Endothelial cell of umbilical vein (primary cell): Measurements from ENCODE around the gene KCNQ5. TPM values are rescaled to one million over a fixed set of nuclear protein-coding genes. Genes with fewer than 3 reads are reported as not detected.

ENCODE experiments used
- BruUV-seq: library from RNA; stranded (reverse); fragments of 400-500 nt; replicated peaks from 2 replicates; lab custom pipeline; 2021; lab: Mats Ljungman, UMichigan
- CTCF ChIA-PET: fragments of 300-600, 350-600 bp; sonication (Branson Sonifier 250); formaldehyde crosslinking; loops from one replicate; lab custom pipeline; 2021; ENCODE audit warnings: antibody characterized with exemption, inconsistent platforms; lab: Charles Lee
- POLR2A ChIA-PET: fragments of 300-600, 350-600 bp; sonication (Branson Sonifier 250); formaldehyde crosslinking; loops from one replicate; lab custom pipeline; 2021; ENCODE audit warnings: antibody characterized with exemption, inconsistent platforms; lab: Charles Lee
- DNase-seq: peaks from one replicate; pipeline ENCODE4 v3.0.0-alpha.2; 2011; ENCODE audit warnings: low read depth, low spot score
- FAIRE-seq: peaks from 2 replicates; lab custom pipeline; 2011; peaks lifted over from hg19 to GRCh38; lab: Jason Lieb, UNC
- H2AFZ ChIP-seq: 2 replicates; pipeline ENCODE4 v1.6.0; 2012; ENCODE audit warnings: low read depth, low read length, control low read depth, inconsistent platforms
- H3K27ac ChIP-seq: 2 replicates; pipeline ENCODE4 v1.5.1; 2011; ENCODE audit warnings: low read depth, mild to moderate bottlenecking, control low read depth, low read length, moderate library complexity; ENCODE audit not compliant: insufficient read depth
- H3K27me3 ChIP-seq, 2 experiments: 2 replicates each; pipeline versions ENCODE4 v1.6.0 to v1.6.1; 2011; ENCODE audit warnings: low read length in 2 of 2, mixed read lengths in 1 of 2; ENCODE audit not compliant: control insufficient read depth in 2 of 2, insufficient read depth in 2 of 2
- H3K36me3 ChIP-seq, 2 experiments: 2 replicates in 1 of 2; 3 replicates in 1 of 2; pipeline ENCODE4 v1.5.1; 2011; ENCODE audit warnings: low read length in 2 of 2, mild to moderate bottlenecking in 1 of 2, moderate library complexity in 1 of 2; ENCODE audit not compliant: control insufficient read depth in 2 of 2, insufficient read depth in 2 of 2; ENCODE audit errors: extremely low read depth in 1 of 2
- H3K4me1 ChIP-seq: 3 replicates; pipeline ENCODE4 v1.5.1; 2011; ENCODE audit warnings: mild to moderate bottlenecking, low read length; ENCODE audit not compliant: control insufficient read depth, insufficient read depth; ENCODE audit errors: extremely low read depth
- H3K4me2 ChIP-seq: 2 replicates; pipeline ENCODE4 v1.6.1; 2011; ENCODE audit warnings: low read length, control low read depth, mixed read lengths; ENCODE audit not compliant: insufficient read depth
- H3K4me3 ChIP-seq, 3 experiments: fragments of 200-600 bp in 1 of 3; sonication (generic), shearing (Covaris generic) in 1 of 3; replicated peaks in 1 of 3; 2 replicates each; pipeline ENCODE4 v1.5.1; 2011 to 2016; ENCODE audit warnings: control low read depth in 3 of 3, low read length in 3 of 3, mild to moderate bottlenecking in 2 of 3, inconsistent platforms in 1 of 3, low read depth in 1 of 3, moderate library complexity in 1 of 3; ENCODE audit not compliant: insufficient read depth in 1 of 3
- H3K79me2 ChIP-seq: 2 replicates; pipeline ENCODE4 v1.6.0; 2012; ENCODE audit warnings: low read length, inconsistent platforms; ENCODE audit not compliant: control insufficient read depth, insufficient read depth
- H3K9ac ChIP-seq: replicated peaks from 2 replicates; pipeline ENCODE3; 2011; ENCODE audit warnings: low read length, control low read depth; ENCODE audit not compliant: insufficient read depth; ENCODE audit errors: extremely low read depth
- H3K9me1 ChIP-seq: replicated peaks from 3 replicates; pipeline ENCODE4 v1.6.0; 2011; ENCODE audit warnings: mild to moderate bottlenecking, low read length; ENCODE audit not compliant: control insufficient read depth, insufficient read depth; ENCODE audit errors: extremely low read depth
- H3K9me3 ChIP-seq: replicated peaks from 2 replicates; pipeline ENCODE4 v1.5.1; 2012; ENCODE audit warnings: low read length, inconsistent platforms; ENCODE audit not compliant: control insufficient read depth, insufficient read depth
- H4K20me1 ChIP-seq: replicated peaks from 2 replicates; pipeline ENCODE3; 2011; ENCODE audit warnings: mild to moderate bottlenecking, low read length; ENCODE audit not compliant: control insufficient read depth, insufficient read depth; ENCODE audit errors: extremely low read depth
- CTCF ChIP-seq, 2 donors: IDR thresholded peaks; 1 replicate in 1 of 2; 2 replicates in 1 of 2; pipeline ENCODE4 v1.5.1; 2011; ENCODE audit warnings: low read length in 2 of 2, mild to moderate bottlenecking in 2 of 2, moderate library complexity in 2 of 2, control low read depth in 1 of 2, inconsistent platforms in 1 of 2, low read depth in 1 of 2; ENCODE audit not compliant: insufficient read depth in 1 of 2; ENCODE audit errors: extremely low read depth in 1 of 2
- EZH2 ChIP-seq: IDR thresholded peaks from 2 replicates; pipeline ENCODE4 v1.6.1; 2012; ENCODE audit warnings: borderline replicate concordance, low read depth, mild to moderate bottlenecking, moderate library complexity, low read length, inconsistent platforms; ENCODE audit not compliant: severe bottlenecking
- FOS ChIP-seq: IDR thresholded peaks from 2 replicates; pipeline ENCODE4 v1.6.1; 2011; ENCODE audit warnings: mild to moderate bottlenecking, low read length, moderate library complexity, borderline replicate concordance; ENCODE audit not compliant: insufficient read depth
- GATA2 ChIP-seq: IDR thresholded peaks from 2 replicates; pipeline ENCODE4 v1.7.0; 2011; ENCODE audit warnings: low read depth, mild to moderate bottlenecking, moderate library complexity, mixed read lengths, low read length; ENCODE audit not compliant: insufficient read length, insufficient read depth
- JUN ChIP-seq: IDR thresholded peaks from 2 replicates; pipeline ENCODE4 v1.6.1; 2011; ENCODE audit warnings: borderline replicate concordance, low read depth; ENCODE audit not compliant: insufficient read length, insufficient read depth
- MYC ChIP-seq: IDR thresholded peaks from one replicate; pipeline ENCODE4 v1.6.1; 2011; ENCODE audit warnings: mild to moderate bottlenecking, low read depth, low read length
- POLR2A ChIP-seq: IDR thresholded peaks from 2 replicates; pipeline ENCODE4 v1.6.1; 2012; ENCODE audit warnings: low read depth, mild to moderate bottlenecking, control low read depth, low read length
- POLR2AphosphoS5 ChIP-seq: IDR thresholded peaks from 2 replicates; pipeline ENCODE4 v1.6.1; 2012; ENCODE audit warnings: low read depth, mild to moderate bottlenecking, control low read depth, low read length, moderate library complexity; ENCODE audit not compliant: insufficient read depth
- dilution Hi-C: fragments of 300-500 bp; cut with MboI; formaldehyde crosslinking; loops from one replicate; pipeline ENCODE4 v1.15.0; 2019; ENCODE audit warnings: low sequenced_read_pairs; ENCODE audit not compliant: extremely low pct_ligation_motif_present
- intact Hi-C: fragments of 100-400 bp; cut with micrococcal nuclease; formaldehyde crosslinking; loops from one replicate; pipeline ENCODE4 v1.10.0; 2022
- polyA plus RNA-seq, 4 experiments: library from polyadenylated mRNA; depleted of rRNA in 3 of 4; stranded (reverse) in 3 of 4; unstranded in 1 of 4; fragments of >200 nt; gene quantifications; 2 replicates each; pipeline versions ENCODE4 v1.2.1 to v1.2.3, GENCODE V29; 2011 to 2012; ENCODE audit warnings: missing spikeins in 1 of 4
- total RNA-seq: library from RNA; stranded (reverse); gene quantifications from 2 replicates; pipeline ENCODE4 v1.2.3, GENCODE V29; 2021
- TF ChIP-seq, protein P1 (sequence below): IDR thresholded peaks from 2 replicates; pipeline ENCODE4 v1.6.1; 2011; ENCODE audit not compliant: insufficient read depth, insufficient read length

The KCNQ5 gene
- total and polyA plus RNA-seq, 2 donors (not counting 3 experiments of a cell fraction or from before 2014, with no cell fraction given), result 0.22 TPM; not detected in 1

DNA sequence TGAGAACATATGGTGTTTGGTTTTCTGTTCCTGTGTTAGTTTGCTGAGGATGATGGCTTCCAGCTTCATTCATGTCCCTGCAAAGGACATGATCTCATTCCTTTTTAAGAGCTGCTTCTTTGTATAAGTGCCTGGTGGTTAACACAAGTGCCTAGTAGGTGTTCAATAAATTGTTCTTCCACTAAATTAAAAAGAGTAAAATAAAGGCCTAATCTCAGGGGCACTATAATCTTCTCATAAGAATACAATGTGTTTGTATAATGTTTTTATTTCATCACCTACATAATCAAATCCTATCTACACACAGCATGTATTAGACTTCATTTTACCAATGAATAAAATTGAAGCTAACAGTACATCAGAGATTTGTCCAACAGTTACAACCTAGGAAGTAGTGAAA, 350.7 kb downstream of the KCNQ5 start:
- FAIRE-seq, result no peak
- H4K20me1 ChIP-seq, result no peaks in the 10 kb centered on the region
- intact Hi-C loops (no loop called here), dilution Hi-C loops (no loop called here)
- H3K4me2 ChIP-seq, result no peak overlapping the region
- CTCF ChIA-PET, result no interaction called here
- peaks cover 0 to 2% of the 10 kb centered on the region in 2 experiments for H3K27me3 ChIP-seq
- H3K27ac ChIP-seq, result no peak overlapping the region
- no peak overlapping the region for H2AFZ ChIP-seq
- TF ChIP-seq EZH2 (no peak), MYC (no peak), CTCF (IDR thresholded peaks at IDR 0.05; ENCODE audit: extremely low read depth in 1 of 2, insufficient read depth in 1 of 2, low read depth in 1 of 2, low read length in 2 of 2) (no peak), JUN (no peak), FOS (no peak), GATA2 (no peak), POLR2A (no peak), POLR2AphosphoS5 (no peak)
- TF ChIP-seq, protein P1, sequence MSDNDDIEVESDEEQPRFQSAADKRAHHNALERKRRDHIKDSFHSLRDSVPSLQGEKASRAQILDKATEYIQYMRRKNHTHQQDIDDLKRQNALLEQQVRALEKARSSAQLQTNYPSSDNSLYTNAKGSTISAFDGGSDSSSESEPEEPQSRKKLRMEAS, result no peak
- peaks cover 8% of the 10 kb centered on the region for H3K4me1 ChIP-seq
- no peaks in the 10 kb centered on the region for H3K79me2 ChIP-seq
- H3K4me3 ChIP-seq, result no peak overlapping the region
- no peaks in the 10 kb centered on the region for H3K9me1 ChIP-seq
- POLR2A ChIA-PET, result no interaction called here
- no TSS peak for BruUV-seq
- no peak overlapping the region for H3K9ac ChIP-seq
- H3K36me3 ChIP-seq, result no peaks in the 10 kb centered on the region
- no peaks in the 10 kb centered on the region for H3K9me3 ChIP-seq
- no peak for DNase-seq
